IPS DF 19.7 (cell line): ENCODE results near the gene ZNF692.

ENCODE experiments used
- DNase-seq: peaks from one replicate; pipeline ENCODE4 v3.0.0-alpha.2; 2013; ENCODE audit warnings: low read depth, low spot score

Gene ZNF692

DNA sequence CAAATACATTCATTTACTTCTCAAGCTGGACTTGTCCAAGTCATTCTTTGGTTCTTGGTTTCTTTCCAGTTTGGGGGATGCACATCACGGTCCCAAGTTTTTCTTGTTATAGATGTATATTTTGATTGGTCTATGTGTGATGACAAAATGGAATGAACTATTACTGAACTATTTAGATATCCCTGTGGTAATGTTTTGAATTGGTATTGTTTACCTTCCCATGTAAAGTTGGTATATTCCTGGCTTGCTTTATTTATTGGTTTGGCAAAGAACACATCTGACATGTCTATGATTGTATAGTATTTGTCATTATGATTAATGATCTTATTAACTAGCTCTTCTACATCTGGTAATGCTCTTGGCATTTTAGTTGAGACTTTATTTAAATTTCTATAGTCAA is 22.4 kb upstream of the ZNF692 start:
- DNase-seq = no peak

DNA sequence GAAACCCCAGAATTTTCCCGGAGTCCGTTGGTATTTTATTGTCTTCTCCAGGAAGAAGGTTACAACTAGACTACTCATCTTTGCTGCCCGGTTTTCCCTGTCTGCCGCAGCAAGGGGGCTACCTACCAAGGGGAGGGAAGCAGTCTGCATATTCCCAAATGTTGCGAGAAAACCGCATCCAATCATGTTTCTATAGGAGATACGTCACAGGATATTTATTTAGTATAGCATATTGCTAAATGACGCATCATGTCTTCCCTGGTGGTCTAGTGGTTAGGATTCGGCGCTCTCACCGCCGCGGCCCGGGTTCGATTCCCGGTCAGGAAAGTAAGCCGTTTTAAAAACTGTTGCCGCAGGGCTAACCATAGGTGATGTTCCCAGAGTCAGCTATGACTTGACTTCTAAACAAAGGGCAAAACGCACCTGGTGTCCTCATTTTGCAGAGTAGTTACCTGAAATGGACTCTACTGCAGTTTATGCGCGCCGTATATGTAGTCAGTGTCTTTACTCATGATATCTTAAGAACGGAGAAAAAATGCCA is 15.2 kb upstream of the ZNF692 start:
- DNase-seq = no peak

DNA sequence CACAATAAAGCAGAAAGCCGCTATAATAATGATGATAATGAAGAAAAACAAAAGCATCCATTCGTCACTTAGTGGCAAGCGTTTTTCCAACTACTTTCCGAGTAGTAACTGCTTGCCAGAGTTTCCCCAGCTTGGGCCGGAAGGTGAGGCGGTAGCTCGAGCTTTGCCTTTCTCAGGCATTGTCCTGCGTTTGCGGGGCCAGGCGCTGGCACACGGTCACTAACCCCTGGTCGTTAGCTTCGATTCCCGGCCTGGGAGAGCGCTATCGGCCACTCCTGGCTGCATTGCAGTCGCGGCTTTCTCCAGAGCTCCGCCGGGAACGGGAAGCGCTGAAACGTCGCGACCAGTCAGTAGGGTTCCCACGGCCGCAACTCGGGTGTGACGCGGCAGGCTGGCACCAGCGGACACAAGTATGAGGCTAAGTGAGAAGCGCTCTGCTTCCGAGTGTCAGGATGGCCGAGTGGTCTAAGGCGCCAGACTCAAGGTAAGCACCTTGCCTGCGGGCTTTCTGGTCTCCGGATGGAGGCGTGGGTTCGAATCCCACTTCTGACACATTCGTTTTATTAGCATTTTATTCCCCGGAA is 14.6 kb upstream of the ZNF692 start:
- no peak for DNase-seq

DNA sequence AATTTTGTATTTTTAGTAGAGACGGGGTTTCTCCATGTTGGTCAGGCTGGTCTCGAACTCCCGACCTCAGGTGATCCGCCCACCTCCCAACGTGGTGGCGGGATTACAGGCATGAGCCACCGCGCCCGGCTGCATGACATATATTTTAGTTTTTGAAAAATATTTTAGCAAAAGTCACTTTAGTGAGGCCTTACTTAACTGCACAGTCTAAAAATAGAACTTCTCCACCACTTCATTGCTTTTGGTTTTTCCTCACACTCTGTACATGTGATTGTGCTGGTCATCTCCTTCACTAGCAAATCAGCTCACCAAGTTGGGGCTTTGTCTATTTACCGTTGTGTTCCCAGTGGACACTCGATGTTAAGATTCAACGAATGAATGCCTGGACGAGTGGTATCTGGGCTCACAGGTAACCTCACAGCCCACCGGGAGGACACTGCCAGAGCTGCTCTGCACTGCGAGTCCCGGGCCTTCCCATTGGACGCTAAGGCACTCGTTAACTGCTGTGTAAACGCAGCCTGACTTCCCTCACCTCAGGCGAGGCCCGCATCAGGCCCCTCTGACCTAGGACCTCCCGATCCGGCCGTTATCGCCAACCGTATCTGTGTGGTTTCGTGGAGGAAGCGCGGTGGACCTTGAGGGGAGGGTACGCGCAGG is 14.0 kb upstream of the ZNF692 start:
- DNase-seq = no peak

DNA sequence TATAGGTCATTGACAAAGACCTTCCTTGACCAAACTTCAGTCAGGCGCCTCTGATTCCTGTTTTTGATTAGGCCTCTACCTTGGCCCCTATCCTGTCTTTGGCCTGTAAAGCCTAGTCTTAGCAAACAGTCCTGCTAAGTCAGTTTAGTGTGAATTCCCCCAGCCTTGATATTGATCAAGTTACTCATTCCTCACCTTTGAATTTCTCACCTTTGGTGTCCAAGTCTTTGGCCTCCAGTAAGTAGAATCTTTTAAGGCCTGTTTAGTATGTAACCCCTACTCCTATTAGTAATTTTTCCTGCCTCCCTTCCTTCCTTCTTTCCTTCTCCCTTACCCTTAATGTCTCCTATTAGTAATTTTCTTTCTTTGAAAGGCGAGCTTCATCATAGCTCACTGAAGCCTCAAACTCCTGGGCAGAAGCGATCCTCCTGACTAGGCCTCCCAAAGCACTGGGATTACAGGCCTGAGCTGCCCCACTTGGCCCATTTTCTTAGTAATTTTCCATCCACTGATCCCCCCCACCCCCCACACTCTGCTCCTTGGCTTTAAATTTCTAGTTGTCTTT is 13.0 kb upstream of the ZNF692 start:
- no peak for DNase-seq

DNA sequence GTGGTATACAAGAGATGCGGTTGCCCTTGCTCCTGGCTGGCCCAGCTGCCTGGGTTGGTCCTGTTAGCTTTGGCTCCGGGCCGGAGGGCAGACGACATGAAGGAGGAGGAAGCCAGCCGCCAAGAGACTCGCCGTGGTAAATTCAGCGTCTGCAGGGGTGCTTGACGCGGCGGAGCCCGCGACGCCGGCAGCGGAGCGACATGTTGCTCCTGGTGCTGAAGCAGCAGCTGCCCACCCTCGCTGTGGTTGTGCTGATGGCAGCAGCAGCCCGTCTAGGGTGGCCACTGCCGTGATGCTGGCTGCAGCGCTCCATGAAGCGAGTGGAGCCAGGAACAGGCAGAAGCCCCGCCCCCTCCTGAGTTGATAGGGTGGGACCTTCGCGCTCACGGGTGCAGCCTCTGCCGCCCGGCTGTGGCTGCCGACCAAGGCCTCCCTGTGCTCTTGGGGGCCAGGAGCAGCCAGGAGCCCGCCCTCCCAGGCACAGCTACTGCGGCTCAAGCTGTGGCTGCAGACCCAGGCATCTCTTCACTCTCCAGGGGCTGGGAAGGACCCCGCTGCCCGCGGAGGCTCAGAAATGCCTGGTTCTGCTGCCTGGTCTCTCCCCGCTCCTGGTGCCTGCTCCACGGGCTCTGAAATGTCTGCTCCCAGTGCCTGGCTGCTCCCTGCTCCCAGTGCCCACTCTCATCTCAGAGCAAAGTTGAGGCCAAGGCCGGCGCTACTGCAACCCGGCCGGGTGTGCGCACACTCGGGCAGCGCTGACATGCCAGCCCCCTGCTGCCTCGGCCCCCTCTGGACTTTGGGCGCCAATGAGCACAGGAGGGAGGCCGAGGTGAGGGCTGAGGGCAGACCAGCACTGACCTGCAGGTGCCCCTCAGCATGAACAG is 4.4 kb upstream of the ZNF692 start:
- no peak for DNase-seq

DNA sequence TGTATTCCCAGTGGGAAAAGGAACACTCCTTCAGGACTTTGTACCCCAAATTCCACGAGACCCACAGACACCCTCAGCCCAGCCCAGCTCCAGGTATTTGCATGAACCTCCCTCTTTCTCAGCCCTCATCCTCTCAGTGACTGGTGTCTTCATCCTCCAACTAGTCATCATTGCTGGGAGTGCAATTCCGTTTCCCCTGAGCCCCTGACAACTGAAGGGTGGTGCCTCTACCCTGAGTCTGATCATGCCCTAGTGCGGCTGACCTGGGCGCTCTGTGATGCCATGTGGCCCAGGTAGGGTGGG is 3.8 kb upstream of the ZNF692 start:
- DNase-seq = no peak

DNA sequence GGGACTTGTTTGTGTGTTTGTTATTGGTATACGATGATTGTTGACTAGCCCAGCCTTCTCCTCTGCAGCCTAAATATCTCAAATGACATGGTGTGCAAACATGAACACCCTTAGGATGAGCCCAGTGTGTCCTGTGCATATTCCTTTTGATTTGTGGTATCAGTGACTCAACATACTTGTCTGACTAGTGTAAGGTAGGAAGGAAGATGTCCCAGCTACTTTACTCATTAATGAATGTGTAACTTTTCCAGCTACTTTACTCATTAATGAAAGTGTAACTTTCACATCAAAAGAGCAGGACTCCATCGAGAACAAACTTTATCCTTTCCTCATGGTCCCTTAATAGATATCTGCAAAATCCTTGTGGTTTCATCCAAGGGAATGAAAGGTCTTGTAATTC is 2.7 kb upstream of the ZNF692 start:
- no peak for DNase-seq

DNA sequence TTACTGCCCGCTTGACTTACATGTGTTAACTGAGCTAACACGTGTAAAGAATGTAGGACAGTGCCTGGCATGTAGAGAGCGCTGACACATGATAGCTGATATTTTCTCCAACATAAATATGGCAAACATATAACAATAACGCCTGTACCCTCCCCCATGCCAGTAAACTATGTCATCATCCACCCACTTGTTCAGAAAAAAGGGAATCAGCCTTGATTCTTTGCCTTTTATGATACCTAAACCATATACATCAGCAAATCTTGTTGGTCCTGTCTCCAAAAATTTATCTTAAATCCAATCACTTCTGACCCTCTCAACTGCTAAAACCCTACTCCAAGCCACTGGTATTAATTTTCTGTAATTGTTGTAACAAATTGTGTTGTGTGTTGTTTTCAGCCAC is 1.1 kb upstream of the ZNF692 start:
- no peak for DNase-seq

DNA sequence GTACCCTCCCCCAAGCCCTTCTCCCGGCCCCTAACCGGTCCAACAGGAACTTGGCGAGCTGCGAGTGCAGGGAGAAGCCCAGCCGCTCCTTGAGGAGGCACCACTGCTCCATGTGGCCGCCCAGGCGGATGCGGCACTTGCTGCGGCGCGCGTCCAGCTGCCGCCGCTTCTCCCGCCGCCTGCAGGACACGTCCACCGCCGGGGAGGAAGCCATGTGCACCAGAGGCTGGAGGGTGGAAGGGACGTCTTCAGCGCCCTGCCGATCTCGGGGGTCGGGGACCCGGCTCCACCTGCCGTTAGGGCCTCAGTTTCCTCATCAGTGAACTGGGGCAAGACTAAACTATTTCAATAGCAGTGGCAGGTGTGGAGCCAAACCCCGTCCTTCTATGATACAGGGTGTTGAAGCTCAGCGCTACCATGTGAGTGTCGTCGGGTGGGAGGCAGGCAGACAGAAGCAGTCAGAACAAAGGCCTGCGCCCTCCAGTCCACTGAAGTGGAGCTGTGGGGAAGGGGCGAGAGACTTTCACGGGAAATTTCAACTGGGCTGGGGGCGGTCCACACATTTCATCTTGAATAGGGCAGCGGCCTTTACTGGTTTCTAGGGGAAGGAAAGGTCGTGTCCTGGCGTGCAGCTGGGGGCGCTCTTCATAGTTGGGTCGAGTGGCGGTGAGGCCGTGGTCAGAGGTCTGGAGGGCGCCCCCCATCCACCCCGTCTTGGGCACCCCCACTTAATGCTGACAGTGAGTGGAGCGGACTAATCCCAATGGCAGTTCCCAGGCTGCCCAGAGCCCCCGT is 592 bp downstream of the ZNF692 start:
- DNase-seq = no peak

DNA sequence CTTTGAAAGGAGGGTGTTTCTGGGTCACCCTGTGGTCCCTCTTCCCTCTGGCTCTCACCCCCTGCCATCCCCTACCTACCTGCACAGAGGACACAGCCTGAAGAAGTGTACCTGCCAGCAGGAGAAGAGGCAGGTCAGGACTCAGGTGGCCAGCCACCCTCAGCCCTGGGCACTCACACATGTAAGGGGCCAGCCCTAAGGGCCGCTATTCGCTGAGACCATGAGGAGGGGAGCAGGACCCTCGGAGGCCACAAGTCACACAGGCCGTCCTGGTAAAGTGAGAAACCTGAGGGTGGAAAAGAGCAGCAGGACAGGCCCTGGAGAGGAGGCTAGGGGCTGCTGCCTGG is 1.2 kb downstream of the ZNF692 start:
- no peak for DNase-seq

DNA sequence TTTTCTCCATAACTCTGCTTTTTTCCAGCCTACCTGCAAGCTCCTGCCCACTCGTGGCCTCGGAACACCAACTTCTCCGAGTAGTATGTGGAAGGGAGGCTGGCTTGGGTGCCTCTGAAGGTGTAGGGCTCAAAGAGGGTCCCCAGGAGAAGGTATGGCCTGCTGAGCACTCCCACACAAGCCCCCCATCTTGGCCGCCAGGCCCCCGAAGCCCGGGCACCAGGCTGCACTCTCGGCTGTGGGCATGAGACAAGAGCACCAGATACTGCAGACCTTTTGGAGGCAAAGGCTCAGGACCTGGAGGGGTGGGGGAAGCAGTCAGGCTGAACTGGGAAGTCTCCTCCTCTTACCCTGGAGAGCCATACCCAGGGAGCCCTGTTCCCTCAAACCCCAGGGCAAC is 1.7 kb downstream of the ZNF692 start:
- no peak for DNase-seq

DNA sequence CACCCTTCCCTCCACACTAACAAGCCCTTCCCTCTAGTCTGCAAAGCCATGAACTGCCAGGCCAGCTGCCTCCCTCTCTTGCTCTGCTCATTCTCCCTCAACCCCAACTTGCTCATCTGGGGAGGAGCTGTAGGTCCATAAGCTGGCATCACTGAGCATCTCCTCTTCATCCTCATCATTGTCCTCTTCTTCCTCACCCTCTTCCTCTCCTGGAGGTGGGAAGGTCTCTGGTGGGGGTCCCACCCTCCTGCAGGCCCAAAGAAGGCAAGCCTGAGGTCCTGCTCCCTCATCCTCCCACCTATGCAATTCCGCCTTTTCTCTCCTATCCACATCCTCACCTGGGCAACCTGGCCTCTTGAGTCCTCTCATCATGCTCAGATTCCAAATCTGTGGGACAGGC is 2.7 kb downstream of the ZNF692 start:
- no peak for DNase-seq

DNA sequence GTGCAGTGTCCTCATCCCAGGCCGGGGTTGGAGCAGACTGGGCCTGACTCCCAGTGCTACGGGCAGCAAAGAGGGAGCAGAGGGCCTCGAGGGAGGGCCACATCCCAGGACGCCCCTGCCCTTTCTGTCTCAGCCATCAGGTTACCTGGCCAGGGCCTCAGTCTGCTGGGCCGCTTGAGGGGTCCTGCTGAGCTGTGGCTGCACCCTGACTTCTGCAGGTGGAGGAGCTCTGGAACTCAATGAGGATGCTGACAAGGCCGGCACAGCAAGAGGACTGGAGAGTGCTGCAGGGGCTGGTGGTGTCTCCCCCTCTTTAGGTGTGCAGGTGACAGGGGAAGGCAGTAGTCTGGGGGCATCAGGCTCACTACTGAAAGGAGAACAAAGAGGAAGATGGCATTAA is 3.3 kb downstream of the ZNF692 start:
- no peak for DNase-seq

DNA sequence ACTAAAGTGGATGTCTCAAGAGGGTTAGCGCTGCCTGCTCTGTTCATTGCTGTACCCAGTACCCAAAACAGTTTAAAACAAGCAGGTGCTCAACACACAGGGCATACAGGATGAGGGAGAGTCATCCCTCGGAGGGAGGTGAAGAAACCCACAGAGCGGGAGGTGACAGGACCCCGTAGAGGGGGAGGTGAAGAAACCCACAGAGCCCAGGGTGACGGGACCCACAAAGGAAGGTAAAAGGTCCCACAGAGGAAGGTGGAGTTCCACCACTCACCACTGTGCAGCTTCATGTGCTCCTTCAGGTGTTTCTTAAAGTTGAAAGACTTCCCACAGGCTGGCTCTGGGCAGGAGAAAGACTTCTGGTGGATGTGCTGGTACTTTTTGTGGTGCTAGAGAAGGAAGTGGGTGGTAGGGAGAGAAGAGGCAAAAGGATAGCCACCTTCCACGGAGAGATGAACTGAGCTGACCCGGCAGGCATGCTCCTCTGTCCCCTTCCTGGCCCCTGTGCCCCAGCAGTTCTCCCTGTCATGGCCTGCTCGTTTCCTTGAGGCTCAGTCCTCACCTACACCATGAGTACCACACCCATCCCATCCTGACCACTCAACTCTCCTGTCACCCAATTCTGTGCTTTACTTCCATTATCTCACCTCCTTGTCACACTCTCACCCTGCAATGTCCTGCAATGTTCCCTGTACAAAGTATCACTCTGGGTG is 5.1 kb downstream of the ZNF692 start:
- DNase-seq = no peak

DNA sequence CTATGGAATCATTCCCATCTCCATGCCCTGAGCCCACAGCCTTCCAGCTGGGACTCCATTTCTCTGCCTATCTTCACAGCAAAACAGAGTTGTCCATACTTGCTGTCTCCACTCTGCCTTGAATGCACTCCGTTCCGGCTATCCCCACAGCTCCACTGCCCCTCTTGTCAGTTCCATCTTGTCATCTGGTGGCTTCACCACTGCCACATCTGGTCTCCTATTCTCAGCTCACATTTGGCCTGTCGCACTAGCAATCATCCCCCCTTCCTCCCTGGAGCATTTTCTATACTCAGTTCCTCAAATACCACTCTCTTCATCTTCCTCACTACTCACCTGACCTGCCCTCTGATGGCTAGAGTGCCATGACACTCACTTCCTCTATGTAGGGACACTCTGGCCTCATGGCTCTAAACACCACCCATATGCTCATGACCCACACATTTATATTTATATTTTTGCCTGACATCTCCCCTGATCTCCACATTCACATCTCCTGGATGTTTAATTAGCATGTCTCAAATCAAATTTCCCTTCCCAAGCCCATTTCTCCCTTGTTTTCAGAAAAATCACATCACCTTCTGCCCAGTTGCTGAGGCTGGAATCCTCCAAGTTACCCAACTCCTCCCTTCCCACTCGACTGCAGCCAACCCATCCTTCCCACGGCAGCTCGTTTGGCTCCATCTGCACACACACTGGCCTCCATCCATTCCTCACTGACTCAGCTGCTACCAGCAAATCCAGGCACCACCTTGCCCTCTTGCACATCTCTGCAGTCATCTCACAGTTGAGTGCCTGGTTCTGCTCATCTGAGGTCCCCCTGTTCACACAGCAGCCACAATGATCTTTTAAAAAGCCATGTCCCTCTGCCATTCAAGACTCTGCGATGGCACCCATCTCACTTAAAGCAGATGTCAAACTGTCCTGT is 6.1 kb downstream of the ZNF692 start:
- no peak for DNase-seq

DNA sequence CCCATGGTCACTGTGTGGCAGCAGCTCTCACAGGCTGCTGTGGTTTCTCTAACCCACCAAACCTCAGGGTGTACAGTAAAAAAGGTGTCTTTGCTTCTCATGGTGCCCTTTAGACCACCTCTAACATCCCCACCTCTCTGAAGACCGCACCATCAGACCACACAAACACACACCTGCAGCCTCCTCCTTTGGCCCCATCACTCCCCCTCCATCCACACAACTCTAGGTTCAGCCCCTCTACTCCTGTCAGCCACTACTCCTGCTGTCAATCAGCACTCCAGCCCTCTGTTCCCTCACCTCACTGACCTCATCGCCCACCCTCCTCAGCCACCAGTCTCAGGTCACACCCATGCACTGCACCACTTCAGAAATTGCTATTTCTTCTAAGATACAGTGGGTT is 7.5 kb downstream of the ZNF692 start:
- no peak for DNase-seq

DNA sequence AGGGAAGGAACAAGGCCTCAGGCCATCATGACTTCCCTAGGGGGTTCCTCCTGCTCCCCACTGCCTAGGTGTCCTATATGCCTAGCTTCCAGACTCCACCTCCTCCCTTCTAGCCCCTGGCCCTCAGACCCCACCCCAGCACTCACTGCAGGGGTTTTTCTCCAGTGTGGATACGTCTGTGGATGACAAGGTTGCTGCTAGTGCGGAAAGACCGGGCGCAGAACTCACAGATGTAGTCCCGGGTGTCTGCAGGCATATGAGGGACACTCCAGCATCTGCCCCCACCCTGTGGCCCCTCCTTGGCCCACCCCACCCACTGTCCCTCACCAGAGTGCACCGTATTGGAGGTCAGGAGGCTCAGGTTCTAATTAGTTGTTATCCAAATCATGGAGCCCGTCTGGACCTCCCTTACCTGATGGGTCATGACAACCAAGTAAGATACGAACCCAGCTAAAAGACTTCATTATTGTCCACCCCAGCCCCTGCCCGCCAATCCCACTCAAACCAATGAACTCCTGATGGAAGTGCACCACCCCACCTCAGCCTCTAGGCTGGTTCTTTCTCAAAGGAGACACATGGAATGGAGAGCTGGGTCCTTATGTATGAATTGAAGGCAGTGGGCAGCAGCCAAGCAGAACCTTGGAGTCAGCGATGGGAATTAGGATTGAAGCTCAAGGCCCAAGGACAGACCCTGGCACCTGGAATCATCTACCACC is 8.2 kb downstream of the ZNF692 start:
- DNase-seq = no peak

DNA sequence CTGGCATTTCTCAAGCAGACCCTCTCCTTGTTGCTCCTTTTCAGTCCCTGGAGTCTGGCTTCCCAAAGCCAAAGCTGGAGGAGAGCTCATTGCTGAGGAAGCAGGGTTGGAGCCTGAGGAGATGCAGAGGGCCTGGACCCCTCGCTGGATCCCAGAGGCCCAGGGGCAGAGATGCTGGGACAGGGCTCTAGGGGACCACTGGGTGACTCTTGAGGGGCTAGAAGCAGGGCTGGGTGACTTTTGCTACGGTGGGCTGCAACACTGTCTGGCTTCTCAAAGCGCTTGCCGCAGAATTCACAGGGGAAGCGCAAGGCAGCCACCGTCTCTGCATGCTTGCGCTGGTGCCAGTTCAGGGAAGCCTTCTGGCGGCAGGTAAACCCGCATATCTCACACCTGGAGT is 8.8 kb downstream of the ZNF692 start:
- no peak for DNase-seq
